NT2/D1 (cell line): ENCODE results near the gene SVBP.

ENCODE experiments used
- YY1 ChIP-seq: IDR thresholded peaks from 2 replicates; pipeline ENCODE4 v1.6.1; 2011; ENCODE audit not compliant: insufficient read length, insufficient read depth
- ZNF274 ChIP-seq: IDR thresholded peaks from 2 replicates; pipeline ENCODE4 v1.6.1; 2011; ENCODE audit warnings: mild to moderate bottlenecking, low read depth, low read length

- TF ChIP-seq ZNF274 (no peak), YY1 (no peak)
Measured at GRCh38 chr1:42861014-42861399, 43.8 kb upstream of the SVBP start.
